Measurements from ENCODE around the gene NPRL2. TPM values are rescaled to one million over a fixed set of nuclear protein-coding genes. Genes with fewer than 3 reads are reported as not detected.

The NPRL2 gene
- total and polyA plus RNA-seq, 9 of the 15 experiments (the other 6 are each of a cell fraction or from before 2014, with no cell fraction given), result 17.4 to 40.4 (median 24.4) TPM

- Histone ChIP-seq H3K9me1 (ENCODE audit: control insufficient read depth, insufficient read depth, low read length) (no peaks in the 10 kb centered on the region), H3K27me3 (ENCODE audit: control insufficient read depth in 2 of 2, insufficient read depth in 2 of 2, low read length in 2 of 2) (no peaks in the 10 kb centered on the region), H4K20me1 (replicated peaks; ENCODE audit: control insufficient read depth, insufficient read depth, low read length) (no peaks in the 10 kb centered on the region), H3K4me2 (ENCODE audit: insufficient read depth, low read length) (peak overlapping the region; percentile 90), H3K4me3 (peak overlapping the region; percentile 81), H3K79me2 (ENCODE audit: control insufficient read depth, insufficient read depth, low read length) (peaks cover 22% of the 10 kb centered on the region), H2AFZ (ENCODE audit: low read depth, low read length) (no peak overlapping the region), H3K9ac (ENCODE audit: insufficient read depth in 1 of 2, low read depth in 2 of 2, low read length in 2 of 2) (peak overlapping the region; percentile 98), H3K36me3 (ENCODE audit: control insufficient read depth, insufficient read depth, low read length) (peaks cover 29% of the 10 kb centered on the region; the same call in 2 of the 3 replicates), H3K4me1 (replicated peaks in 1 of 2; ENCODE audit: control insufficient read depth in 2 of 2, insufficient read depth in 2 of 2, low read length in 2 of 2) (peaks cover 36 to 80% of the 10 kb centered on the region in 2 experiments), H3K9me3 (replicated peaks; ENCODE audit: control insufficient read depth, insufficient read depth, low read depth, low read length) (no peaks in the 10 kb centered on the region), H3K27ac (ENCODE audit: extremely low read depth, low read depth, low read length) (peak overlapping the region; percentile 100; the same call in 1 of the 3 replicates)
- in situ Hi-C loops (cut with MboI), result no loop called here
- DNase-seq (ENCODE audit: extremely low read depth in 1 of 4, low spot score in 3 of 4) (no peak), FAIRE-seq (peak; percentile 32), ATAC-seq (no peak)
- ChIA-PET CTCF (ENCODE audit: low intra/inter-chr PET ratio) (no interaction called here), POLR2A (interaction anchor here (0.9 to 1.2 kb wide), 3 partner anchors 8 to 58 kb away, joined by 4 to 5 read pairs (median 4); partner anchors contain the start of gene TUSC2)
- BruUV-seq (replicated peaks), result no TSS peak
- TF ChIP-seq ZBTB17 (CRISPR knock-in tag; IDR thresholded peaks at IDR 0.05), result no peak
- no peak for TF ChIP-seq TCF7L2 (IDR thresholded peaks at IDR 0.05; ENCODE audit: low read depth, low read length)
- TF ChIP-seq ETV5 (CRISPR knock-in tag; IDR thresholded peaks at IDR 0.05; ENCODE audit: low read depth), result 0 out of 2 replicates have a peak, but pooled peaks have one; percentile 2
- TF ChIP-seq CTCF (IDR thresholded peaks at IDR 0.05 in 2 of 3, conservative IDR thresholded peaks at IDR 0.05 in 1 of 3; ENCODE audit: insufficient read depth in 2 of 3, low read depth in 1 of 3, low read length in 3 of 3), result 0 out of 6 replicates have a peak, but pooled peaks of 2 of the 3 experiments have one; percentile 5 to 14
- TF ChIP-seq ZBTB33 (CRISPR knock-in tag; IDR thresholded peaks at IDR 0.05), result peak; percentile 80; the same call in 1 of the 2 replicates
- WGBS (ENCODE audit: insufficient coverage, low coverage, missing lambda C conversion rate), result 76% methylated on average over 19 of the region's 29 CpGs
- intact Hi-C loops (cut with micrococcal nuclease), result no loop called here
Measured at GRCh38 chr3:50319894-50320625, 30.5 kb downstream of the NPRL2 start.

All from K562 (cell line).